Panc1 (cell line): Measurements from ENCODE around the gene ZNF652. TPM values are rescaled to one million over a fixed set of nuclear protein-coding genes. Genes with fewer than 3 reads are reported as not detected.

Experiments
- ATAC-seq: fragments of 200-7000 bp; cut with Tn5 transposase; 2 replicates; pipeline ENCODE4 v1.9.1; 2020; ENCODE audit warnings: mild to moderate bottlenecking, moderate library complexity
- BruUV-seq: library from RNA; stranded (reverse); fragments of 400-500 nt; replicated peaks from 2 replicates; lab custom pipeline; 2021; lab: Mats Ljungman, UMichigan
- CTCF ChIA-PET: fragments of 300-600 bp; sonication (Branson Sonifier 250); formaldehyde crosslinking; loops from one replicate; lab custom pipeline; 2022; ENCODE audit warnings: antibody characterized with exemption; lab: Charles Lee
- POLR2A ChIA-PET: fragments of 300-600 bp; sonication (Branson Sonifier 250); formaldehyde crosslinking; loops from one replicate; lab custom pipeline; 2022; ENCODE audit warnings: antibody characterized with exemption; lab: Charles Lee
- DNase-seq: peaks from one replicate; pipeline ENCODE4 v3.0.0-alpha.2; 2010; ENCODE audit warnings: low read depth, low spot score
- H3K27ac ChIP-seq: 2 replicates; pipeline ENCODE4 v1.5.1; 2011; ENCODE audit warnings: mild to moderate bottlenecking, low read length, inconsistent platforms
- H3K27me3 ChIP-seq: fragments of 200-500 bp; sonication (Bioruptor generic); 2 replicates; pipeline ENCODE4 v1.6.0; 2014; ENCODE audit warnings: low read length, inconsistent platforms; ENCODE audit not compliant: control insufficient read depth, insufficient read depth
- H3K36me3 ChIP-seq: fragments of 200-500 bp; sonication (Bioruptor generic); 2 replicates; pipeline ENCODE4 v1.5.1; 2014; ENCODE audit warnings: inconsistent platforms, mild to moderate bottlenecking, low read length, moderate library complexity; ENCODE audit not compliant: control insufficient read depth, insufficient read depth
- H3K4me1 ChIP-seq: 2 replicates; pipeline ENCODE4 v1.5.1; 2011; ENCODE audit warnings: inconsistent platforms, mild to moderate bottlenecking, low read length, moderate library complexity; ENCODE audit not compliant: control insufficient read depth, insufficient read depth
- H3K4me3 ChIP-seq, 2 experiments: 2 replicates each; pipeline ENCODE4 v1.5.1; 2011 to 2012; ENCODE audit warnings: low read depth in 2 of 2, low read length in 2 of 2, mild to moderate bottlenecking in 2 of 2, inconsistent platforms in 1 of 2, moderate library complexity in 1 of 2
- H3K9me3 ChIP-seq: fragments of 200-500 bp; sonication (Bioruptor generic); 2 replicates; pipeline ENCODE4 v1.5.1; 2014; ENCODE audit warnings: low read depth, mild to moderate bottlenecking, inconsistent platforms, low read length, moderate library complexity; ENCODE audit not compliant: control insufficient read depth, insufficient read depth
- POLR2AphosphoS5 ChIP-seq: IDR thresholded peaks from 2 replicates; pipeline ENCODE4 v1.6.1; 2012; ENCODE audit warnings: mild to moderate bottlenecking, low read depth, low read length, moderate library complexity
- SIN3A ChIP-seq: IDR thresholded peaks from 2 replicates; pipeline ENCODE4 v1.6.1; 2012; ENCODE audit warnings: low read depth, mild to moderate bottlenecking, low read length, moderate library complexity, borderline replicate concordance; ENCODE audit not compliant: insufficient read depth
- TCF7L2 ChIP-seq: IDR thresholded peaks from 2 replicates; pipeline ENCODE4 v1.6.1; 2011; ENCODE audit warnings: mild to moderate bottlenecking, low read depth, low read length, inconsistent platforms
- in situ Hi-C: cut with HindIII; loops from 2 replicates; pipeline ENCODE4 v1.10.0; 2016; ENCODE audit warnings: low sequenced_read_pairs, low pct_unique_long_range_greater_than_20kb
- intact Hi-C: fragments of 100-400 bp; cut with micrococcal nuclease; formaldehyde crosslinking; loops from one replicate; pipeline ENCODE4 v1.10.0; 2022; ENCODE audit not compliant: unreplicated experiment
- total RNA-seq: library from RNA; stranded (reverse); gene quantifications from one replicate; pipeline ENCODE4 v1.2.1, GENCODE V29; 2021; ENCODE audit not compliant: unreplicated experiment
- TF ChIP-seq, protein P1 (sequence below), 2 experiments: IDR thresholded peaks; 2 replicates each; pipeline ENCODE4 v1.6.1; 2011 to 2012; ENCODE audit warnings: low read depth in 2 of 2, control low read depth in 1 of 2, low read length in 1 of 2, mild to moderate bottlenecking in 1 of 2, moderate library complexity in 1 of 2; ENCODE audit not compliant: insufficient read depth in 1 of 2
- TF ChIP-seq, protein P2 (sequence below): fragments of 450-650 bp; IDR thresholded peaks from 2 replicates; pipeline ENCODE4 v1.5.1; 2017; ENCODE audit warnings: mild to moderate bottlenecking

Gene ZNF652
- total RNA-seq, 1 experiment from 2014 or later, result 42.4 TPM

- in situ Hi-C loops, result no loop called here
- no peak for DNase-seq
- TF ChIP-seq TCF7L2 (no peak), POLR2AphosphoS5 (no peak), SIN3A (no peak)
- TF ChIP-seq, protein P1, sequence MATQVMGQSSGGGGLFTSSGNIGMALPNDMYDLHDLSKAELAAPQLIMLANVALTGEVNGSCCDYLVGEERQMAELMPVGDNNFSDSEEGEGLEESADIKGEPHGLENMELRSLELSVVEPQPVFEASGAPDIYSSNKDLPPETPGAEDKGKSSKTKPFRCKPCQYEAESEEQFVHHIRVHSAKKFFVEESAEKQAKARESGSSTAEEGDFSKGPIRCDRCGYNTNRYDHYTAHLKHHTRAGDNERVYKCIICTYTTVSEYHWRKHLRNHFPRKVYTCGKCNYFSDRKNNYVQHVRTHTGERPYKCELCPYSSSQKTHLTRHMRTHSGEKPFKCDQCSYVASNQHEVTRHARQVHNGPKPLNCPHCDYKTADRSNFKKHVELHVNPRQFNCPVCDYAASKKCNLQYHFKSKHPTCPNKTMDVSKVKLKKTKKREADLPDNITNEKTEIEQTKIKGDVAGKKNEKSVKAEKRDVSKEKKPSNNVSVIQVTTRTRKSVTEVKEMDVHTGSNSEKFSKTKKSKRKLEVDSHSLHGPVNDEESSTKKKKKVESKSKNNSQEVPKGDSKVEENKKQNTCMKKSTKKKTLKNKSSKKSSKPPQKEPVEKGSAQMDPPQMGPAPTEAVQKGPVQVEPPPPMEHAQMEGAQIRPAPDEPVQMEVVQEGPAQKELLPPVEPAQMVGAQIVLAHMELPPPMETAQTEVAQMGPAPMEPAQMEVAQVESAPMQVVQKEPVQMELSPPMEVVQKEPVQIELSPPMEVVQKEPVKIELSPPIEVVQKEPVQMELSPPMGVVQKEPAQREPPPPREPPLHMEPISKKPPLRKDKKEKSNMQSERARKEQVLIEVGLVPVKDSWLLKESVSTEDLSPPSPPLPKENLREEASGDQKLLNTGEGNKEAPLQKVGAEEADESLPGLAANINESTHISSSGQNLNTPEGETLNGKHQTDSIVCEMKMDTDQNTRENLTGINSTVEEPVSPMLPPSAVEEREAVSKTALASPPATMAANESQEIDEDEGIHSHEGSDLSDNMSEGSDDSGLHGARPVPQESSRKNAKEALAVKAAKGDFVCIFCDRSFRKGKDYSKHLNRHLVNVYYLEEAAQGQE (IDR thresholded peaks at IDR 0.05; ENCODE audit: insufficient read depth in 1 of 2, low read depth in 2 of 2, low read length in 1 of 2), result no peak
- TF ChIP-seq, protein P2, sequence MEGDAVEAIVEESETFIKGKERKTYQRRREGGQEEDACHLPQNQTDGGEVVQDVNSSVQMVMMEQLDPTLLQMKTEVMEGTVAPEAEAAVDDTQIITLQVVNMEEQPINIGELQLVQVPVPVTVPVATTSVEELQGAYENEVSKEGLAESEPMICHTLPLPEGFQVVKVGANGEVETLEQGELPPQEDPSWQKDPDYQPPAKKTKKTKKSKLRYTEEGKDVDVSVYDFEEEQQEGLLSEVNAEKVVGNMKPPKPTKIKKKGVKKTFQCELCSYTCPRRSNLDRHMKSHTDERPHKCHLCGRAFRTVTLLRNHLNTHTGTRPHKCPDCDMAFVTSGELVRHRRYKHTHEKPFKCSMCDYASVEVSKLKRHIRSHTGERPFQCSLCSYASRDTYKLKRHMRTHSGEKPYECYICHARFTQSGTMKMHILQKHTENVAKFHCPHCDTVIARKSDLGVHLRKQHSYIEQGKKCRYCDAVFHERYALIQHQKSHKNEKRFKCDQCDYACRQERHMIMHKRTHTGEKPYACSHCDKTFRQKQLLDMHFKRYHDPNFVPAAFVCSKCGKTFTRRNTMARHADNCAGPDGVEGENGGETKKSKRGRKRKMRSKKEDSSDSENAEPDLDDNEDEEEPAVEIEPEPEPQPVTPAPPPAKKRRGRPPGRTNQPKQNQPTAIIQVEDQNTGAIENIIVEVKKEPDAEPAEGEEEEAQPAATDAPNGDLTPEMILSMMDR, result no peak
- Histone ChIP-seq H3K36me3 (no peaks in the 10 kb centered on the region), H3K4me1 (no peaks in the 10 kb centered on the region), H3K9me3 (no peaks in the 10 kb centered on the region), H3K27ac (no peak overlapping the region), H3K27me3 (no peaks in the 10 kb centered on the region), H3K4me3 (no peak overlapping the region)
- ChIA-PET CTCF (no interaction called here), POLR2A (no interaction called here)
- BruUV-seq, result no TSS peak
- no peak for ATAC-seq
- intact Hi-C loops, result no loop called here
Measured at GRCh38 chr17:49255125-49255524, 106.9 kb downstream of the ZNF652 start.

- DNase-seq, result no peak
- no TSS peak for BruUV-seq
- H3K4me3 ChIP-seq, result no peak overlapping the region
- H3K36me3 ChIP-seq, result no peaks in the 10 kb centered on the region
- H3K27ac ChIP-seq, result no peak overlapping the region
- CTCF ChIA-PET, result interaction anchor here (0.7 kb wide), 1 partner anchor 47 kb away, joined by 4 read pairs; no protein-coding TSS in a partner anchor
- POLR2A ChIA-PET, result no interaction called here
- H3K4me1 ChIP-seq, result no peaks in the 10 kb centered on the region
- no peaks in the 10 kb centered on the region for H3K9me3 ChIP-seq
- in situ Hi-C loops (no loop called here), intact Hi-C loops (no loop called here)
- TF ChIP-seq, protein P1 (IDR thresholded peaks at IDR 0.05; ENCODE audit: insufficient read depth in 1 of 2, low read depth in 2 of 2, low read length in 1 of 2), result no peak
- TF ChIP-seq, protein P2, result no peak
- TF ChIP-seq POLR2AphosphoS5, result no peak
- TF ChIP-seq SIN3A, result no peak
- TF ChIP-seq TCF7L2, result no peak
- H3K27me3 ChIP-seq, result no peaks in the 10 kb centered on the region
- no peak for ATAC-seq
Measured at GRCh38 chr17:49254066-49254465, 108.0 kb downstream of the ZNF652 start.
